IMR-90 (cell line): Measurements from ENCODE around the gene RAD23B. TPM values are rescaled to one million over a fixed set of nuclear protein-coding genes. Genes with fewer than 3 reads are reported as not detected.

ENCODE experiments used
- ATAC-seq: fragments of 200-7000 bp; cut with Tn5 transposase; 2 replicates; pipeline ENCODE4 v1.9.1; 2020; ENCODE audit warnings: low read depth, mild to moderate bottlenecking, moderate library complexity
- BruUV-seq: library from RNA; stranded (reverse); fragments of 400-500 nt; replicated peaks from 2 replicates; lab custom pipeline; 2021; lab: Mats Ljungman, UMichigan
- CTCF ChIA-PET: fragments of 300-600 bp; formaldehyde crosslinking; extraction: SDS; loops from one replicate; lab custom pipeline; 2021; ENCODE audit warnings: antibody characterized with exemption; lab: Yijun Ruan, JAX
- POLR2A ChIA-PET: fragments of 300-600 bp; sonication (Branson Sonifier 250); formaldehyde crosslinking; loops from one replicate; lab custom pipeline; 2022; ENCODE audit warnings: antibody characterized with exemption; ENCODE audit not compliant: unreplicated experiment; lab: Charles Lee
- DNase-seq: peaks from one replicate; pipeline ENCODE4 v3.0.0; 2013
- H2AFZ ChIP-seq: replicated peaks from 2 replicates; pipeline ENCODE3; 2013; ENCODE audit warnings: low read length, mild to moderate bottlenecking; ENCODE audit not compliant: poor library complexity
- H2AK5ac ChIP-seq: 2 replicates; pipeline ENCODE4 v1.6.1; 2013; ENCODE audit warnings: low read depth, low read length, inconsistent platforms
- H2AK9ac ChIP-seq: replicated peaks from 2 replicates; pipeline ENCODE3; 2013; ENCODE audit warnings: mild to moderate bottlenecking, low read depth, low read length, moderate library complexity; ENCODE audit not compliant: poor library complexity
- H2BK120ac ChIP-seq: 2 replicates; pipeline ENCODE4 v1.6.1; 2013; ENCODE audit warnings: low read depth, low read length, inconsistent platforms
- H2BK15ac ChIP-seq: 3 replicates; pipeline ENCODE4 v1.6.1; 2013; ENCODE audit warnings: low read depth, low read length, inconsistent platforms
- H2BK20ac ChIP-seq: 2 replicates; pipeline ENCODE4 v1.6.1; 2013; ENCODE audit warnings: low read depth, mild to moderate bottlenecking, inconsistent platforms, low read length, moderate library complexity
- H2BK5ac ChIP-seq: 2 replicates; pipeline ENCODE4 v1.6.1; 2013; ENCODE audit warnings: mild to moderate bottlenecking, low read depth, low read length, inconsistent platforms; ENCODE audit not compliant: poor library complexity, severe bottlenecking
- H3K14ac ChIP-seq: replicated peaks from 2 replicates; pipeline ENCODE4 v1.6.1; 2013; ENCODE audit warnings: low read depth, low read length, inconsistent platforms
- H3K18ac ChIP-seq: 2 replicates; pipeline ENCODE4 v1.6.1; 2013; ENCODE audit warnings: low read depth, low read length, control low read depth
- H3K23ac ChIP-seq: 2 replicates; pipeline ENCODE4 v1.6.1; 2013; ENCODE audit warnings: low read depth, low read length, inconsistent platforms
- H3K27ac ChIP-seq: 2 replicates; pipeline ENCODE4 v1.5.1; 2013; ENCODE audit warnings: mild to moderate bottlenecking, control low read depth, low read length; ENCODE audit not compliant: insufficient read depth
- H3K27me3 ChIP-seq: 2 replicates; pipeline ENCODE4 v1.6.1; 2013; ENCODE audit warnings: low read length; ENCODE audit not compliant: control insufficient read depth, insufficient read depth
- H3K36me3 ChIP-seq: 2 replicates; pipeline ENCODE4 v1.6.1; 2013; ENCODE audit warnings: low read length, mixed read lengths; ENCODE audit not compliant: control insufficient read depth, insufficient read depth
- H3K4ac ChIP-seq: 2 replicates; pipeline ENCODE4 v1.6.1; 2013; ENCODE audit warnings: low read depth, low read length, inconsistent platforms
- H3K4me1 ChIP-seq: 2 replicates; pipeline ENCODE4 v1.6.1; 2013; ENCODE audit warnings: low read length, mixed read lengths; ENCODE audit not compliant: control insufficient read depth, insufficient read depth
- H3K4me2 ChIP-seq: 2 replicates; pipeline ENCODE4 v1.6.1; 2013; ENCODE audit warnings: low read depth, mild to moderate bottlenecking, control low read depth, low read length, moderate library complexity
- H3K4me3 ChIP-seq: 2 replicates; pipeline ENCODE4 v1.5.1; 2013; ENCODE audit warnings: low read depth, mild to moderate bottlenecking, control low read depth, low read length, moderate library complexity; ENCODE audit not compliant: insufficient read depth
- H3K56ac ChIP-seq: 2 replicates; pipeline ENCODE4 v1.6.1; 2013; ENCODE audit warnings: low read length, inconsistent platforms; ENCODE audit not compliant: insufficient read depth; ENCODE audit errors: extremely low read depth
- H3K79me1 ChIP-seq, 2 experiments: 2 replicates each; pipeline ENCODE4 v1.6.1; 2013; ENCODE audit warnings: low read length in 2 of 2, inconsistent platforms in 1 of 2, low read depth in 1 of 2
- H3K9ac ChIP-seq: 2 replicates; pipeline ENCODE4 v1.6.1; 2013; ENCODE audit warnings: low read depth, low read length, control low read depth
- H3K9me1 ChIP-seq: 2 replicates; pipeline ENCODE4 v1.6.1; 2013; ENCODE audit warnings: low read length, inconsistent platforms; ENCODE audit not compliant: insufficient read depth
- H3K9me3 ChIP-seq: 2 replicates; pipeline ENCODE4 v1.6.1; 2013; ENCODE audit warnings: low read length; ENCODE audit not compliant: control insufficient read depth, insufficient read depth
- H4K20me1 ChIP-seq: 2 replicates; pipeline ENCODE4 v1.6.1; 2013; ENCODE audit warnings: low read length, inconsistent platforms; ENCODE audit not compliant: insufficient read depth
- H4K5ac ChIP-seq: 2 replicates; pipeline ENCODE4 v1.6.1; 2013; ENCODE audit warnings: mild to moderate bottlenecking, low read depth, low read length, control low read depth
- H4K8ac ChIP-seq, 2 experiments: 2 replicates each; pipeline ENCODE4 v1.6.1; 2013; ENCODE audit warnings: low read depth in 2 of 2, low read length in 2 of 2, control low read depth in 1 of 2, inconsistent platforms in 1 of 2
- H4K91ac ChIP-seq: 2 replicates; pipeline ENCODE4 v1.6.1; 2013; ENCODE audit warnings: low read depth, low read length, inconsistent platforms; ENCODE audit not compliant: insufficient read depth
- BHLHE40 ChIP-seq: fragments of 150-350 bp; IDR thresholded peaks from 2 replicates; pipeline ENCODE4 v1.6.1; 2016; ENCODE audit warnings: mild to moderate bottlenecking, low read depth, low read length
- CEBPB ChIP-seq: IDR thresholded peaks from 2 replicates; pipeline ENCODE4 v1.6.1; 2012; ENCODE audit warnings: low read depth, low read length, improper control_type of control experiment
- CHD1 ChIP-seq: IDR thresholded peaks from 2 replicates; pipeline ENCODE4 v1.6.1; 2012; ENCODE audit warnings: low read depth, low read length, improper control_type of control experiment
- FOS ChIP-seq: fragments of 150-350 bp; IDR thresholded peaks from 2 replicates; pipeline ENCODE4 v1.6.1; 2016; ENCODE audit warnings: low read depth, low read length
- MAFK ChIP-seq: IDR thresholded peaks from 2 replicates; pipeline ENCODE4 v1.6.1; 2012; ENCODE audit warnings: low read depth, low read length, improper control_type of control experiment
- MAZ ChIP-seq: IDR thresholded peaks from 2 replicates; pipeline ENCODE4 v1.6.1; 2012; ENCODE audit warnings: low read depth, mild to moderate bottlenecking, low read length, improper control_type of control experiment, moderate library complexity, borderline replicate concordance
- MXI1 ChIP-seq: IDR thresholded peaks from 2 replicates; pipeline ENCODE4 v1.6.1; 2012; ENCODE audit warnings: low read depth, mild to moderate bottlenecking, low read length, moderate library complexity, borderline replicate concordance
- NFE2L2 ChIP-seq: fragments of 150-350 bp; IDR thresholded peaks from 2 replicates; pipeline ENCODE4 v1.6.1; 2016; ENCODE audit warnings: low read depth, mild to moderate bottlenecking, low read length
- POLR2A ChIP-seq: IDR thresholded peaks from 2 replicates; pipeline ENCODE4 v1.6.1; 2012; ENCODE audit warnings: mild to moderate bottlenecking, low read depth, low read length
- RAD21 ChIP-seq: IDR thresholded peaks from 2 replicates; pipeline ENCODE4 v1.6.1; 2012; ENCODE audit warnings: low read length, improper control_type of control experiment
- RFX5 ChIP-seq: IDR thresholded peaks from 2 replicates; pipeline ENCODE4 v1.8.0; 2012; ENCODE audit warnings: low read depth, mild to moderate bottlenecking, low read length, moderate library complexity
- WGBS, 2 experiments: methylation state at CpG; one replicate each; pipeline versions ENCODE4 v1.1.5 to v1.1.7; 2013; ENCODE audit warnings: missing lambda C conversion rate in 2 of 2; ENCODE audit not compliant: insufficient read length in 1 of 2; ENCODE audit errors: extremely low coverage in 2 of 2; 5-methylcytosine and 5-hydroxymethylcytosine counted together
- dilution Hi-C: fragments of 300-500 bp; cut with HindIII; formaldehyde crosslinking; loops from one replicate; pipeline ENCODE4 v1.14.3; 2018; ENCODE audit warnings: low sequenced_read_pairs; ENCODE audit not compliant: unreplicated experiment
- in situ Hi-C: fragments of 300-500 bp; cut with MboI; formaldehyde crosslinking; loops from 3 replicates; pipeline ENCODE4 v1.14.3; 2019; ENCODE audit warnings: low sequenced_read_pairs, inconsistent platforms, mixed read lengths
- intact Hi-C: fragments of 100-400 bp; cut with micrococcal nuclease; formaldehyde crosslinking; loops from 2 replicates; pipeline ENCODE4 v1.10.0; 2022
- polyA plus RNA-seq, 3 experiments: library from polyadenylated mRNA; depleted of rRNA; stranded (reverse); fragments of >200 nt; gene quantifications; 2 replicates each; pipeline ENCODE4 v1.2.3, GENCODE V29; 2012; ENCODE audit warnings: low replicate concordance in 1 of 3
- total RNA-seq: library from RNA; depleted of rRNA; stranded (reverse); fragments of >200 nt; gene quantifications from 2 replicates; pipeline ENCODE4 v1.2.3, GENCODE V29; 2012
- TF ChIP-seq, protein P1 (sequence below): conservative IDR thresholded peaks from 2 replicates; pipeline ENCODE4 v1.5.1; 2012; ENCODE audit warnings: mild to moderate bottlenecking, low read depth, low read length, improper control_type of control experiment
- TF ChIP-seq, protein P2 (sequence below): fragments of 150-350 bp; IDR thresholded peaks from 2 replicates; pipeline ENCODE4 v1.6.1; 2017; ENCODE audit warnings: mild to moderate bottlenecking, antibody characterized with exemption, low read length, low read depth

RAD23B gene
- total and polyA plus RNA-seq, 2 of the 4 experiments (the other 2 are of a cell fraction) = 126 to 148 TPM

DNA sequence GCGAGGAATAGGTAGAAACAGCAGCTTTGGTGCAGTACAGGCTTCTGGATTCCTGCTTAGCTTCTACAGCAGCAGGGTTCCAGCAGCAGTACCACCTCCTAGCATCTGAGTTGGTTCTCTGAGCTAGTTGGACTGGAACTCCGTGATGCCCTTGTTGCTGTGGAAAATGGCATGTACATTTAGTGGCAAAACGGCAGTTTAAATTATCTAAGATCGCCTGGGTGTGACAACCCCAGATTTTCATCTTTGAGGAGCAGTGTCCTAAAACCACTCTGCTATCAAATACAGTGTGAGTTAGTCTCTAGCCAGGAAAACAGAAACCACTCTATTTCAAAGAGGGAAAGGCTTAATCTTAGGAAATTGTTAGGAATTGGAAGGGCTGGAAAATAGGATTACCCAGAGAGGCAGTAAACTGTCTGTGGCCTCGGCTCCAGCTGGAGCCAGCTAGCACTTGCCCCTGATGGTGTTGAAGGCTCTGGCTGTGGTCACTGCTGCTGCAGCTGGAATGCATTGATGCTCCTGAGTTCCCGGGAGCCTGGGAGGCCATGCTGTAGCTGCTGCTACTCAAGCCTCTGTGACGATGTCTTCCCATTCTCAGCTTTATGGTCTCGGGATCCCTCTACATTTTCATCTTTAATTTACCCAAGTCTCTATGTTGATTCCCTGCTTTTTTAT lies 29.4 kb downstream of the RAD23B start (continued):
- no peak for TF ChIP-seq MXI1

DNA sequence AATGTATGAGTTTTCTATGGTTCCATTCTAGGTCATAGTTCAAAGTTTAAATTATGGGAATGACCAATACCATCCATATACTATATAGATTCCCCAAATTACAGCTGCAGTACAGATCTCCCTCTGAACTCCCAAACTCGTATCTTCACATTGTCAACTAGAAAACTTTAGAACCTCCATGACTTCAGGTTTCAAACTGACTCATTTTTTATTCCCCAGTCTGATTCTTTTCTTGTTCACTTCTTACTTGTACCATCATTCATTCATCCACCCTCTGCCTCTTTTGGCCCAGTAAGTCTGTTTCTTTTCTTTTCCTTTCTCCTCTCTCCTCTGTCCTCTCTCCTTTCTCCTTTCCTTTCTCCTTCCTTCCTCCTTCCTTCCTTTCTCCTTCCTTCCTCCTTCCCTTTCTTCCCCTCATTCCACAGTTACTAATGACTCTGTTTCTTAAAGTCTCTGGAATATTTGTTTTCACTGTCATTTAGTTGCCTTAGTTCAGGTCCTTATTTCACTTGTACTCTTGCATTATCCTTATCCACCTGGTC lies 30.5 kb downstream of the RAD23B start:
- no peak overlapping the region for H4K91ac ChIP-seq
- no peaks in the 10 kb centered on the region for H3K27me3 ChIP-seq
- no peak overlapping the region for H3K4me2 ChIP-seq
- no peak overlapping the region for H2BK5ac ChIP-seq
- H3K9ac ChIP-seq = no peak overlapping the region
- no peak overlapping the region for H2AFZ ChIP-seq
- intact Hi-C loops (no loop called here), in situ Hi-C loops (no loop called here), dilution Hi-C loops (no loop called here)
- H3K36me3 ChIP-seq = peaks cover 27% of the 10 kb centered on the region
- no peak for DNase-seq
- no peak overlapping the region for H3K27ac ChIP-seq
- no peak overlapping the region for H2BK20ac ChIP-seq
- WGBS, 2 experiments = 75% methylated on average over 1 of the region's 1 CpG; no CpG with 5 or more reads in 1 of the 2 experiments
- no peak overlapping the region for H2AK9ac ChIP-seq
- BruUV-seq = no TSS peak
- no peak overlapping the region for H4K5ac ChIP-seq
- no peak overlapping the region for H3K4me3 ChIP-seq
- H3K4me1 ChIP-seq = peaks cover 9% of the 10 kb centered on the region
- H2BK15ac ChIP-seq = no peak overlapping the region
- no peak overlapping the region for H3K4ac ChIP-seq
- H3K9me1 ChIP-seq = peaks cover 10% of the 10 kb centered on the region; the same call in 1 of the 2 replicates
- peaks cover 18 to 45% of the 10 kb centered on the region in 2 experiments for H3K79me1 ChIP-seq
- peaks cover 64% of the 10 kb centered on the region for H4K20me1 ChIP-seq
- no peak overlapping the region for H3K23ac ChIP-seq
- no peak overlapping the region for H4K8ac ChIP-seq
- H3K9me3 ChIP-seq = no peaks in the 10 kb centered on the region
- no peak overlapping the region for H3K14ac ChIP-seq
- no peak overlapping the region for H3K18ac ChIP-seq
- no peak overlapping the region for H2AK5ac ChIP-seq
- H2BK120ac ChIP-seq = no peak overlapping the region
- H3K56ac ChIP-seq = no peak overlapping the region
- ATAC-seq = no peak
- CTCF ChIA-PET = no interaction called here
- POLR2A ChIA-PET = no interaction called here
- TF ChIP-seq NFE2L2 = no peak
- TF ChIP-seq CEBPB = no peak
- TF ChIP-seq CHD1 = no peak
- no peak for TF ChIP-seq RFX5
- TF ChIP-seq FOS = no peak
- TF ChIP-seq MAZ = no peak
- TF ChIP-seq BHLHE40 = no peak
- no peak for TF ChIP-seq RAD21
- TF ChIP-seq, protein P1, sequence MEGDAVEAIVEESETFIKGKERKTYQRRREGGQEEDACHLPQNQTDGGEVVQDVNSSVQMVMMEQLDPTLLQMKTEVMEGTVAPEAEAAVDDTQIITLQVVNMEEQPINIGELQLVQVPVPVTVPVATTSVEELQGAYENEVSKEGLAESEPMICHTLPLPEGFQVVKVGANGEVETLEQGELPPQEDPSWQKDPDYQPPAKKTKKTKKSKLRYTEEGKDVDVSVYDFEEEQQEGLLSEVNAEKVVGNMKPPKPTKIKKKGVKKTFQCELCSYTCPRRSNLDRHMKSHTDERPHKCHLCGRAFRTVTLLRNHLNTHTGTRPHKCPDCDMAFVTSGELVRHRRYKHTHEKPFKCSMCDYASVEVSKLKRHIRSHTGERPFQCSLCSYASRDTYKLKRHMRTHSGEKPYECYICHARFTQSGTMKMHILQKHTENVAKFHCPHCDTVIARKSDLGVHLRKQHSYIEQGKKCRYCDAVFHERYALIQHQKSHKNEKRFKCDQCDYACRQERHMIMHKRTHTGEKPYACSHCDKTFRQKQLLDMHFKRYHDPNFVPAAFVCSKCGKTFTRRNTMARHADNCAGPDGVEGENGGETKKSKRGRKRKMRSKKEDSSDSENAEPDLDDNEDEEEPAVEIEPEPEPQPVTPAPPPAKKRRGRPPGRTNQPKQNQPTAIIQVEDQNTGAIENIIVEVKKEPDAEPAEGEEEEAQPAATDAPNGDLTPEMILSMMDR = no peak
- no peak for TF ChIP-seq POLR2A
- TF ChIP-seq, protein P2, sequence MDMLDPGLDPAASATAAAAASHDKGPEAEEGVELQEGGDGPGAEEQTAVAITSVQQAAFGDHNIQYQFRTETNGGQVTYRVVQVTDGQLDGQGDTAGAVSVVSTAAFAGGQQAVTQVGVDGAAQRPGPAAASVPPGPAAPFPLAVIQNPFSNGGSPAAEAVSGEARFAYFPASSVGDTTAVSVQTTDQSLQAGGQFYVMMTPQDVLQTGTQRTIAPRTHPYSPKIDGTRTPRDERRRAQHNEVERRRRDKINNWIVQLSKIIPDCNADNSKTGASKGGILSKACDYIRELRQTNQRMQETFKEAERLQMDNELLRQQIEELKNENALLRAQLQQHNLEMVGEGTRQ = no peak
- TF ChIP-seq MAFK = no peak
